Measurements from ENCODE around the gene SUB1. TPM values are rescaled to one million over a fixed set of nuclear protein-coding genes. Genes with fewer than 3 reads are reported as not detected.
"Not testable (repeated sequence)": the region's sequence is repeated elsewhere in the genome, so short reads cannot be mapped to it uniquely, and the experiment has no call there.

The SUB1 gene
- total RNA-seq, 1 experiment from 2014 or later = 559 TPM

GRCh38 chr5:32562843-32563242 lies 22.5 kb upstream of the SUB1 start:
- in situ Hi-C loops (cut with HindIII; ENCODE audit: low sequenced_read_pairs) = no loop called here
- DNase-seq (ENCODE audit: low spot score) = no peak

- in situ Hi-C loops (cut with HindIII; ENCODE audit: low sequenced_read_pairs) = no loop called here
- no peak for DNase-seq (ENCODE audit: low spot score)
Measured at GRCh38 chr5:32563614-32564013, 21.7 kb upstream of the SUB1 start.

GRCh38 chr5:32565145-32565544 lies 20.2 kb upstream of the SUB1 start:
- in situ Hi-C loops (cut with HindIII; ENCODE audit: low sequenced_read_pairs) = no loop called here
- DNase-seq (ENCODE audit: low spot score) = no peak

- in situ Hi-C loops (cut with HindIII; ENCODE audit: low sequenced_read_pairs) = no loop called here
- no peak for DNase-seq (ENCODE audit: low spot score)
Measured at GRCh38 chr5:32566319-32567111, 18.8 kb upstream of the SUB1 start.

- in situ Hi-C loops (cut with HindIII; ENCODE audit: low sequenced_read_pairs) = no loop called here
- no peak for DNase-seq (ENCODE audit: low spot score)
Measured at GRCh38 chr5:32571128-32571527, 14.2 kb upstream of the SUB1 start.

- in situ Hi-C loops (cut with HindIII; ENCODE audit: low sequenced_read_pairs) = no loop called here
- DNase-seq (ENCODE audit: low spot score) = no peak
Measured at GRCh38 chr5:32572778-32573480, 12.4 kb upstream of the SUB1 start.

GRCh38 chr5:32573481-32573854 lies 11.9 kb upstream of the SUB1 start:
- in situ Hi-C loops (cut with HindIII; ENCODE audit: low sequenced_read_pairs); DNase-seq (ENCODE audit: low spot score): not testable (repeated sequence)

- in situ Hi-C loops (cut with HindIII; ENCODE audit: low sequenced_read_pairs) = no loop called here
- no peak for DNase-seq (ENCODE audit: low spot score)
Measured at GRCh38 chr5:32574540-32575175, 10.7 kb upstream of the SUB1 start.

- in situ Hi-C loops (cut with HindIII; ENCODE audit: low sequenced_read_pairs) = no loop called here
- no peak for DNase-seq (ENCODE audit: low spot score)
Measured at GRCh38 chr5:32578363-32578762, 7.0 kb upstream of the SUB1 start.

- no peak for DNase-seq (ENCODE audit: low spot score)
- in situ Hi-C loops (cut with HindIII; ENCODE audit: low sequenced_read_pairs) = no loop called here
Measured at GRCh38 chr5:32578764-32579163, 6.6 kb upstream of the SUB1 start.

GRCh38 chr5:32581010-32581785 lies 4.2 kb upstream of the SUB1 start:
- in situ Hi-C loops (cut with HindIII; ENCODE audit: low sequenced_read_pairs) = no loop called here
- DNase-seq (ENCODE audit: low spot score) = no peak

- no peak for DNase-seq (ENCODE audit: low spot score)
Measured at GRCh38 chr5:32583582-32584232, 1.6 kb upstream of the SUB1 start.

GRCh38 chr5:32584646-32585045 lies 711 bp upstream of the SUB1 start:
- in situ Hi-C loops (cut with HindIII; ENCODE audit: low sequenced_read_pairs) = no loop called here
- DNase-seq (ENCODE audit: low spot score) = no peak

More at GRCh38 chr5:32583582-32584232, 1.6 kb upstream of the SUB1 start:
- in situ Hi-C loops (cut with HindIII; ENCODE audit: low sequenced_read_pairs) = no loop called here

- in situ Hi-C loops (cut with HindIII; ENCODE audit: low sequenced_read_pairs) = no loop called here
- no peak for DNase-seq (ENCODE audit: low spot score)
Measured at GRCh38 chr5:32585122-32585445, 273 bp upstream of the SUB1 start.

- in situ Hi-C loops (cut with HindIII; ENCODE audit: low sequenced_read_pairs) = no loop called here
- DNase-seq (ENCODE audit: low spot score) = no peak
Measured at GRCh38 chr5:32586276-32586599, 881 bp downstream of the SUB1 start.

GRCh38 chr5:32587067-32587551 lies 1.8 kb downstream of the SUB1 start:
- in situ Hi-C loops (cut with HindIII; ENCODE audit: low sequenced_read_pairs) = no loop called here
- DNase-seq (ENCODE audit: low spot score) = no peak

- DNase-seq (ENCODE audit: low spot score) = no peak
- in situ Hi-C loops (cut with HindIII; ENCODE audit: low sequenced_read_pairs) = no loop called here
Measured at GRCh38 chr5:32589416-32589815, 4.1 kb downstream of the SUB1 start.

- in situ Hi-C loops (cut with HindIII; ENCODE audit: low sequenced_read_pairs) = no loop called here
- peak; percentile 49 for DNase-seq (ENCODE audit: low spot score)
Measured at GRCh38 chr5:32589942-32590869, 4.8 kb downstream of the SUB1 start.
